Measurements from ENCODE around the gene RNF220. TPM values are rescaled to one million over a fixed set of nuclear protein-coding genes. Genes with fewer than 3 reads are reported as not detected.
A peak's percentile ranks its signal among the peaks of the same experiment; 100 is the strongest.

The RNF220 gene
- total and polyA plus RNA-seq, 2 of the 13 experiments (the other 11 are each of a cell fraction or from before 2014, with no cell fraction given), result 48.2 to 72.1 TPM

- TF ChIP-seq ZNF576 (CRISPR knock-in tag; IDR thresholded peaks at IDR 0.05) (no peak), REPIN1 (CRISPR knock-in tag; IDR thresholded peaks at IDR 0.05; ENCODE audit: borderline replicate concordance, low read depth) (no peak), ZSCAN12 (CRISPR knock-in tag; IDR thresholded peaks at IDR 0.05) (no peak), ZNF781 (CRISPR knock-in tag; IDR thresholded peaks at IDR 0.05; ENCODE audit: borderline replicate concordance, not compliant biosample characterization) (no peak), CEBPB (IDR thresholded peaks at IDR 0.05; ENCODE audit: borderline replicate concordance, low read depth, low read length) (peak; percentile 91), TCF7 (IDR thresholded peaks at IDR 0.05; ENCODE audit: low read depth) (no peak), ATRX (CRISPR knock-in tag; IDR thresholded peaks at IDR 0.05; ENCODE audit: borderline replicate concordance) (no peak), ZNF556 (CRISPR knock-in tag; IDR thresholded peaks at IDR 0.05; ENCODE audit: borderline replicate concordance) (no peak; the same call in 1 of the 2 replicates), ZNF17 (CRISPR knock-in tag; IDR thresholded peaks at IDR 0.05) (no peak), SAFB2 (CRISPR knock-in tag; IDR thresholded peaks at IDR 0.05; ENCODE audit: borderline replicate concordance, low read depth) (no peak), SOX5 (CRISPR knock-in tag; IDR thresholded peaks at IDR 0.05; ENCODE audit: borderline replicate concordance) (peak; percentile 39; the same call in 1 of the 2 replicates), ZNF580 (CRISPR knock-in tag; IDR thresholded peaks at IDR 0.05; ENCODE audit: borderline replicate concordance, low read depth) (no peak), HCFC1 (IDR thresholded peaks at IDR 0.05; ENCODE audit: low read depth, low read length) (no peak), KAT2B (IDR thresholded peaks at IDR 0.05; ENCODE audit: borderline replicate concordance, low read depth, low read length) (no peak), DNMT3B (CRISPR knock-in tag; conservative IDR thresholded peaks at IDR 0.05) (peak; percentile 44; the same call in 1 of the 2 replicates), ETV5 (CRISPR knock-in tag; IDR thresholded peaks at IDR 0.05; ENCODE audit: borderline replicate concordance) (peak; percentile 20; the same call in 1 of the 2 replicates), LBX2 (CRISPR knock-in tag; IDR thresholded peaks at IDR 0.05; ENCODE audit: borderline replicate concordance) (no peak), ZBTB4 (CRISPR knock-in tag; IDR thresholded peaks at IDR 0.05; ENCODE audit: borderline replicate concordance) (no peak), STAG1 (CRISPR knock-in tag; IDR thresholded peaks at IDR 0.05) (peak; percentile 51), GZF1 (CRISPR knock-in tag; IDR thresholded peaks at IDR 0.05) (no peak), ZNF280D (CRISPR knock-in tag; IDR thresholded peaks at IDR 0.05) (no peak), RARA (CRISPR knock-in tag; IDR thresholded peaks at IDR 0.05) (peak; percentile 58), ZFP1 (CRISPR knock-in tag; IDR thresholded peaks at IDR 0.05) (no peak), ZFY (CRISPR knock-in tag; IDR thresholded peaks at IDR 0.05) (0 out of 2 replicates have a peak, but pooled peaks have one; percentile 1), RFX5 (IDR thresholded peaks at IDR 0.05; ENCODE audit: low read depth, low read length) (no peak)
Observed at GRCh38 chr1:44677201-44677766, 272.2 kb downstream of the RNF220 start (continued).
